Prostate gland (tissue), 2 donors: ENCODE data around the gene PON2. TPM values are rescaled to one million over a fixed set of nuclear protein-coding genes. Genes with fewer than 3 reads are reported as not detected.

Experiments
- DNase-seq: peaks from one replicate; pipeline ENCODE4 v3.0.0-alpha.2; 2019; ENCODE audit warnings: low spot score
- H3K27ac ChIP-seq, 2 donors: fragments of 200-600 bp; sonication (generic); 2 replicates each; pipeline ENCODE4 v1.5.1; 2017 to 2019
- H3K27me3 ChIP-seq: fragments of 200-600 bp; sonication (generic); replicated peaks from 2 replicates; pipeline ENCODE4 v1.5.1; 2019; ENCODE audit not compliant: insufficient read depth
- H3K36me3 ChIP-seq, 2 donors: fragments of 200-600 bp; sonication (generic); 1 replicate in 1 of 2; 2 replicates in 1 of 2; pipeline versions ENCODE4 v1.5.1 to v1.8.1; 2017 to 2019
- H3K4me1 ChIP-seq: fragments of 200-600 bp; sonication (generic); replicated peaks from 2 replicates; pipeline ENCODE4 v1.5.1; 2019
- H3K4me3 ChIP-seq, 2 donors: fragments of 200-600 bp; sonication (generic); 2 replicates each; pipeline ENCODE4 v1.5.1; 2017 to 2019
- H3K9me3 ChIP-seq: fragments of 200-600 bp; sonication (generic); 2 replicates; pipeline ENCODE4 v1.5.1; 2017
- CTCF ChIP-seq, 4 experiments: fragments of 200-600 bp in 2 of 4; fragments of 450-650 bp in 2 of 4; sonication (generic) in 2 of 4; IDR thresholded peaks; 1 replicate in 3 of 4; 2 replicates in 1 of 4; pipeline ENCODE4 v1.5.1; 2016 to 2019; ENCODE audit warnings: antibody characterized with exemption in 4 of 4, mild to moderate bottlenecking in 2 of 4, moderate library complexity in 2 of 4
- POLR2A ChIP-seq: fragments of 450-650 bp; IDR thresholded peaks from one replicate; pipeline ENCODE4 v1.6.1; 2016; ENCODE audit warnings: antibody characterized with exemption, mild to moderate bottlenecking
- POLR2AphosphoS5 ChIP-seq: sonication (generic); formaldehyde crosslinking; IDR thresholded peaks from one replicate; pipeline ENCODE4 v1.6.1; 2017; ENCODE audit warnings: antibody characterized with exemption
- WGBS: methylation state at CpG from one replicate; pipeline ENCODE4 v1.1.5; 2018; 5-methylcytosine and 5-hydroxymethylcytosine counted together
- intact Hi-C: fragments of 100-400 bp; cut with DNase I; formaldehyde crosslinking; loops from one replicate; pipeline ENCODE4 v1.14.2; 2022
- total RNA-seq, 2 donors: library from RNA; depleted of rRNA; stranded (reverse); fragments of >200 nt; gene quantifications; one replicate each; pipeline ENCODE4 v1.1.0, GENCODE V29; 2016

Gene PON2
- total RNA-seq, 2 donors from 2014 or later: 65.5 to 65.6 TPM

GRCh38 chr7:95421000-95421846 lies 13.6 kb downstream of the PON2 start:
- TF ChIP-seq POLR2A (no peak), POLR2AphosphoS5 (no peak), CTCF (IDR thresholded peaks at IDR 0.05) (no peak)
- Histone ChIP-seq H3K27ac (no peak overlapping the region), H3K27me3 (no peaks in the 10 kb centered on the region), H3K4me1 (no peaks in the 10 kb centered on the region), H3K9me3 (no peaks in the 10 kb centered on the region), H3K4me3 (no peak overlapping the region), H3K36me3 (no peaks in the 10 kb centered on the region)
- DNase-seq: no peak
- intact Hi-C loops: no loop called here
- 76% methylated on average over 2 of the region's 2 CpGs for WGBS

GRCh38 chr7:95412075-95412474 lies 22.8 kb downstream of the PON2 start:
- no peak for DNase-seq
- H3K9me3 ChIP-seq: no peaks in the 10 kb centered on the region
- no peak for TF ChIP-seq POLR2A
- no peak for TF ChIP-seq CTCF (IDR thresholded peaks at IDR 0.05)
- no peak for TF ChIP-seq POLR2AphosphoS5
- H3K27ac ChIP-seq: no peak overlapping the region
- WGBS: 85% methylated on average over 4 of the region's 4 CpGs
- no peaks in the 10 kb centered on the region for H3K36me3 ChIP-seq
- no peaks in the 10 kb centered on the region for H3K4me1 ChIP-seq
- H3K27me3 ChIP-seq: no peaks in the 10 kb centered on the region
- intact Hi-C loops: no loop called here
- no peak overlapping the region for H3K4me3 ChIP-seq

GRCh38 chr7:95411666-95412065 lies 23.2 kb downstream of the PON2 start:
- H3K4me1 ChIP-seq: no peaks in the 10 kb centered on the region
- H3K27ac ChIP-seq: no peak overlapping the region
- no peak overlapping the region for H3K4me3 ChIP-seq
- 80% methylated on average over 4 of the region's 4 CpGs for WGBS
- H3K27me3 ChIP-seq: no peaks in the 10 kb centered on the region
- H3K9me3 ChIP-seq: no peaks in the 10 kb centered on the region
- H3K36me3 ChIP-seq: no peaks in the 10 kb centered on the region
- DNase-seq: no peak
- no peak for TF ChIP-seq POLR2A
- no peak for TF ChIP-seq CTCF (IDR thresholded peaks at IDR 0.05)
- TF ChIP-seq POLR2AphosphoS5: no peak
- intact Hi-C loops: no loop called here

GRCh38 chr7:95411036-95411435 lies 23.8 kb downstream of the PON2 start:
- Histone ChIP-seq H3K27ac (no peak overlapping the region), H3K27me3 (no peaks in the 10 kb centered on the region), H3K4me3 (no peak overlapping the region), H3K4me1 (no peaks in the 10 kb centered on the region), H3K9me3 (no peaks in the 10 kb centered on the region), H3K36me3 (no peaks in the 10 kb centered on the region)
- no peak for DNase-seq
- intact Hi-C loops: no loop called here
- TF ChIP-seq POLR2AphosphoS5: no peak
- no peak for TF ChIP-seq CTCF (IDR thresholded peaks at IDR 0.05)
- WGBS: 92% methylated on average over 3 of the region's 3 CpGs

- intact Hi-C loops: no loop called here
Observed at GRCh38 chr7:95407751-95408150, 27.1 kb downstream of the PON2 start.

More at GRCh38 chr7:95407751-95408150, 27.1 kb downstream of the PON2 start:
- H3K4me1 ChIP-seq: no peaks in the 10 kb centered on the region
- TF ChIP-seq POLR2AphosphoS5: no peak
- no peak for TF ChIP-seq CTCF (IDR thresholded peaks at IDR 0.05)
- TF ChIP-seq POLR2A: no peak
- no peaks in the 10 kb centered on the region for H3K27me3 ChIP-seq
- no peaks in the 10 kb centered on the region for H3K9me3 ChIP-seq
- no peak overlapping the region for H3K4me3 ChIP-seq
- 46% methylated on average over 2 of the region's 2 CpGs for WGBS
- no peak for DNase-seq
- H3K27ac ChIP-seq: no peak overlapping the region
- no peaks in the 10 kb centered on the region for H3K36me3 ChIP-seq
